CD4-positive, alpha-beta T cell (primary cell): ENCODE measurements around the gene SIPA1. TPM values are rescaled to one million over a fixed set of nuclear protein-coding genes. Genes with fewer than 3 reads are reported as not detected.

Experiments
- ATAC-seq: fragments of 200-7000 bp; cut with Tn5 transposase; one replicate; pipeline ENCODE4 v1.10.0; 2022; ENCODE audit warnings: mild to moderate bottlenecking; ENCODE audit not compliant: poor library complexity
- CTCF ChIA-PET: fragments of 350-600 bp; sonication (Branson Sonifier 250); formaldehyde crosslinking; loops from one replicate; lab custom pipeline; 2021; ENCODE audit warnings: antibody characterized with exemption, inconsistent platforms; lab: Charles Lee
- POLR2A ChIA-PET: fragments of 350-600 bp; sonication (Branson Sonifier 250); formaldehyde crosslinking; loops from one replicate; lab custom pipeline; 2021; ENCODE audit warnings: antibody characterized with exemption, inconsistent platforms; lab: Charles Lee
- DNase-seq, 14 experiments: peaks; one replicate each; pipeline ENCODE4 v3.0.0-alpha.2; 2013 to 2020; ENCODE audit warnings: mixed read lengths in 2 of 14
- H3K27ac ChIP-seq, 2 donors: one replicate each; pipeline versions ENCODE4 v1.5.1 to v1.7.0; 2013; ENCODE audit warnings: low read length in 2 of 2, low read depth in 1 of 2, mild to moderate bottlenecking in 1 of 2
- H3K27me3 ChIP-seq, 2 experiments: 1 replicate in 1 of 2; 2 replicates in 1 of 2; pipeline versions ENCODE4 v1.6.1 to v1.7.0; 2013; ENCODE audit warnings: low read length in 2 of 2, control low read depth in 1 of 2, mild to moderate bottlenecking in 1 of 2, moderate library complexity in 1 of 2; ENCODE audit not compliant: insufficient read depth in 2 of 2, control insufficient read depth in 1 of 2
- H3K36me3 ChIP-seq: one replicate; pipeline ENCODE4 v1.6.1; 2013; ENCODE audit warnings: low read length, control low read depth; ENCODE audit not compliant: insufficient read depth
- H3K4me1 ChIP-seq: one replicate; pipeline ENCODE4 v1.6.1; 2013; ENCODE audit warnings: low read length, control low read depth; ENCODE audit not compliant: insufficient read depth
- H3K4me3 ChIP-seq: one replicate; pipeline ENCODE4 v1.5.1; 2013; ENCODE audit warnings: mild to moderate bottlenecking, low read length, moderate library complexity
- H3K9me3 ChIP-seq, 2 experiments: 1 replicate in 1 of 2; 2 replicates in 1 of 2; pipeline versions ENCODE4 v1.6.1 to v1.7.0; 2013; ENCODE audit warnings: low read length in 2 of 2, mild to moderate bottlenecking in 2 of 2, control low read depth in 1 of 2, moderate library complexity in 1 of 2; ENCODE audit not compliant: control insufficient read depth in 1 of 2, insufficient read depth in 1 of 2
- H3K27ac Mint-ChIP-seq: one replicate; pipeline ENCODE4 v1.8.0; 2020; ENCODE audit warnings: mixed read lengths
- H3K27me3 Mint-ChIP-seq: one replicate; pipeline ENCODE4 v1.8.0; 2021; ENCODE audit warnings: mixed read lengths
- H3K36me3 Mint-ChIP-seq: one replicate; pipeline ENCODE4 v1.8.0; 2021; ENCODE audit warnings: low read depth, mixed read lengths
- H3K4me1 Mint-ChIP-seq: one replicate; pipeline ENCODE4 v1.8.0; 2021; ENCODE audit warnings: low read depth, mixed read lengths
- H3K4me3 Mint-ChIP-seq: one replicate; pipeline ENCODE4 v1.8.0; 2020; ENCODE audit warnings: mild to moderate bottlenecking, mixed read lengths
- H3K9me3 Mint-ChIP-seq: one replicate; pipeline ENCODE4 v1.8.0; 2020; ENCODE audit warnings: mixed read lengths
- intact Hi-C, 2 experiments: fragments of 100-400 bp; cut with DNase I in 1 of 2; cut with micrococcal nuclease in 1 of 2; formaldehyde crosslinking; loops; one replicate each; pipeline versions ENCODE4 v1.15.1 to v1.9.0; 2023 to 2025; cut with DNase I, micrococcal nuclease
- total RNA-seq, 174 experiments: library from RNA in 2 of 174; stranded (reverse) in 2 of 174; gene quantifications; one replicate each; pipeline ENCODE4 v1.2.3 and lab custom pipeline; 2021 to 2026
- TF ChIP-seq, protein P1 (sequence below): fragments of 200-600 bp; IDR thresholded peaks from one replicate; pipeline ENCODE4 v1.8.0; 2022; ENCODE audit warnings: antibody characterized with exemption, mild to moderate bottlenecking

SIPA1 gene
- total RNA-seq, 2 experiments from 2014 or later, result 272 to 298 TPM

- Histone ChIP-seq H3K4me3 (no peak overlapping the region), H3K36me3 (peaks cover 64% of the 10 kb centered on the region), H3K4me1 (peaks cover 51% of the 10 kb centered on the region), H3K27ac (no peak overlapping the region), H3K27me3 (no peaks in the 10 kb centered on the region), H3K9me3 (no peaks in the 10 kb centered on the region)
- Mint-ChIP-seq H3K9me3 (no peaks in the 10 kb centered on the region), H3K27me3 (no peaks in the 10 kb centered on the region), H3K27ac (peak overlapping the region; percentile 93), H3K4me3 (peak overlapping the region; percentile 45), H3K36me3 (peaks cover 74% of the 10 kb centered on the region), H3K4me1 (peaks cover 37% of the 10 kb centered on the region)
- no peak for ATAC-seq
- ChIA-PET CTCF (interaction anchor here (1.2 kb wide), 1 partner anchor 14 kb away, joined by 3 read pairs; the partner anchor contains the start of gene KCNK7), POLR2A (interaction anchor here (1.2 kb wide), 1 partner anchor 42 kb away, joined by 3 read pairs; no protein-coding TSS in a partner anchor)
- no peak for DNase-seq
- TF ChIP-seq, protein P1, sequence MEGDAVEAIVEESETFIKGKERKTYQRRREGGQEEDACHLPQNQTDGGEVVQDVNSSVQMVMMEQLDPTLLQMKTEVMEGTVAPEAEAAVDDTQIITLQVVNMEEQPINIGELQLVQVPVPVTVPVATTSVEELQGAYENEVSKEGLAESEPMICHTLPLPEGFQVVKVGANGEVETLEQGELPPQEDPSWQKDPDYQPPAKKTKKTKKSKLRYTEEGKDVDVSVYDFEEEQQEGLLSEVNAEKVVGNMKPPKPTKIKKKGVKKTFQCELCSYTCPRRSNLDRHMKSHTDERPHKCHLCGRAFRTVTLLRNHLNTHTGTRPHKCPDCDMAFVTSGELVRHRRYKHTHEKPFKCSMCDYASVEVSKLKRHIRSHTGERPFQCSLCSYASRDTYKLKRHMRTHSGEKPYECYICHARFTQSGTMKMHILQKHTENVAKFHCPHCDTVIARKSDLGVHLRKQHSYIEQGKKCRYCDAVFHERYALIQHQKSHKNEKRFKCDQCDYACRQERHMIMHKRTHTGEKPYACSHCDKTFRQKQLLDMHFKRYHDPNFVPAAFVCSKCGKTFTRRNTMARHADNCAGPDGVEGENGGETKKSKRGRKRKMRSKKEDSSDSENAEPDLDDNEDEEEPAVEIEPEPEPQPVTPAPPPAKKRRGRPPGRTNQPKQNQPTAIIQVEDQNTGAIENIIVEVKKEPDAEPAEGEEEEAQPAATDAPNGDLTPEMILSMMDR, result no peak
- intact Hi-C loops, result no loop called here
These were observed 28.2 kb upstream of the SIPA1 start for GRCh38 chr11:65609665-65610064.

- TF ChIP-seq, protein P1, result no peak
- ChIA-PET CTCF (no interaction called here), POLR2A (interaction anchor here (0.7 kb wide), 1 partner anchor 38 kb away, joined by 3 read pairs; the partner anchor contains the start of gene FAM89B)
- intact Hi-C loops, result no loop called here
- peaks cover 51% of the 10 kb centered on the region for H3K4me1 ChIP-seq
- H3K27ac ChIP-seq, result peak overlapping the region; percentile 94
- H3K36me3 Mint-ChIP-seq, result peaks cover 74% of the 10 kb centered on the region
- H3K27me3 ChIP-seq, result no peaks in the 10 kb centered on the region
- H3K4me1 Mint-ChIP-seq, result peaks cover 42% of the 10 kb centered on the region
- H3K27me3 Mint-ChIP-seq, result no peaks in the 10 kb centered on the region
- no peak overlapping the region for H3K4me3 ChIP-seq
- peak overlapping the region; percentile 93 for H3K27ac Mint-ChIP-seq
- H3K9me3 Mint-ChIP-seq, result no peaks in the 10 kb centered on the region
- ATAC-seq (no peak), DNase-seq (no peak)
- H3K4me3 Mint-ChIP-seq, result peak overlapping the region; percentile 44
- H3K36me3 ChIP-seq, result peaks cover 57% of the 10 kb centered on the region
- H3K9me3 ChIP-seq, result no peaks in the 10 kb centered on the region
These were observed 27.5 kb upstream of the SIPA1 start for GRCh38 chr11:65610404-65610803.

- ATAC-seq, result no peak
- peak overlapping the region; percentile 93 for H3K4me3 ChIP-seq
- peaks cover 49% of the 10 kb centered on the region for H3K36me3 ChIP-seq
- Mint-ChIP-seq H3K27me3 (no peaks in the 10 kb centered on the region), H3K27ac (peak overlapping the region; percentile 93), H3K36me3 (peaks cover 71% of the 10 kb centered on the region), H3K9me3 (no peaks in the 10 kb centered on the region), H3K4me1 (peaks cover 43% of the 10 kb centered on the region), H3K4me3 (peak overlapping the region; percentile 60)
- peaks cover 52% of the 10 kb centered on the region for H3K4me1 ChIP-seq
- intact Hi-C loops, result no loop called here
- peak overlapping the region; percentile 94 for H3K27ac ChIP-seq
- H3K9me3 ChIP-seq, result no peaks in the 10 kb centered on the region
- CTCF ChIA-PET, result no interaction called here
- no peaks in the 10 kb centered on the region for H3K27me3 ChIP-seq
- TF ChIP-seq, protein P1, result no peak
- peak in 3 of 14 experiments; percentile 5 to 56 (median 54) for DNase-seq
- POLR2A ChIA-PET, result interaction anchor here (4.3 kb wide), 1 partner anchor 113 kb away, joined by 46 read pairs; the partner anchor contains the start of gene MALAT1
These were observed 26.7 kb upstream of the SIPA1 start for GRCh38 chr11:65611028-65611757.
